GM12865 (cell line): ENCODE results near the gene ZBTB21.

Experiments
- DNase-seq: peaks from one replicate; pipeline ENCODE4 v3.0.0; 2010; ENCODE audit warnings: low read depth
- H3K4me3 ChIP-seq: 2 replicates; pipeline ENCODE4 v1.5.1; 2011; ENCODE audit warnings: mild to moderate bottlenecking, low read depth, low read length, control low read depth
- TF ChIP-seq, protein P1 (sequence below): IDR thresholded peaks from 2 replicates; pipeline ENCODE4 v1.5.1; 2011; ENCODE audit warnings: low read length, control low read depth, low read depth, inconsistent platforms; ENCODE audit not compliant: insufficient read depth; ENCODE audit errors: missing control alignments

The ZBTB21 gene

GRCh38 chr21:41985662-41986416 lies 24.3 kb downstream of the ZBTB21 start:
- TF ChIP-seq, protein P1, sequence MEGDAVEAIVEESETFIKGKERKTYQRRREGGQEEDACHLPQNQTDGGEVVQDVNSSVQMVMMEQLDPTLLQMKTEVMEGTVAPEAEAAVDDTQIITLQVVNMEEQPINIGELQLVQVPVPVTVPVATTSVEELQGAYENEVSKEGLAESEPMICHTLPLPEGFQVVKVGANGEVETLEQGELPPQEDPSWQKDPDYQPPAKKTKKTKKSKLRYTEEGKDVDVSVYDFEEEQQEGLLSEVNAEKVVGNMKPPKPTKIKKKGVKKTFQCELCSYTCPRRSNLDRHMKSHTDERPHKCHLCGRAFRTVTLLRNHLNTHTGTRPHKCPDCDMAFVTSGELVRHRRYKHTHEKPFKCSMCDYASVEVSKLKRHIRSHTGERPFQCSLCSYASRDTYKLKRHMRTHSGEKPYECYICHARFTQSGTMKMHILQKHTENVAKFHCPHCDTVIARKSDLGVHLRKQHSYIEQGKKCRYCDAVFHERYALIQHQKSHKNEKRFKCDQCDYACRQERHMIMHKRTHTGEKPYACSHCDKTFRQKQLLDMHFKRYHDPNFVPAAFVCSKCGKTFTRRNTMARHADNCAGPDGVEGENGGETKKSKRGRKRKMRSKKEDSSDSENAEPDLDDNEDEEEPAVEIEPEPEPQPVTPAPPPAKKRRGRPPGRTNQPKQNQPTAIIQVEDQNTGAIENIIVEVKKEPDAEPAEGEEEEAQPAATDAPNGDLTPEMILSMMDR = no peak
- no peak overlapping the region for H3K4me3 ChIP-seq
- DNase-seq = no peak

- H3K4me3 ChIP-seq = no peak overlapping the region
- TF ChIP-seq, protein P1 = no peak
- no peak for DNase-seq
These were observed 26.9 kb downstream of the ZBTB21 start for GRCh38 chr21:41983229-41983628.

GRCh38 chr21:41980561-41980960 lies 29.6 kb downstream of the ZBTB21 start:
- no peak for DNase-seq
- TF ChIP-seq, protein P1 = no peak
- no peak overlapping the region for H3K4me3 ChIP-seq

GRCh38 chr21:41979751-41980369 lies 30.3 kb downstream of the ZBTB21 start:
- no peak overlapping the region for H3K4me3 ChIP-seq
- TF ChIP-seq, protein P1 = no peak
- no peak for DNase-seq

GRCh38 chr21:41979335-41979734 lies 30.8 kb downstream of the ZBTB21 start:
- peak; percentile 21 for DNase-seq
- TF ChIP-seq, protein P1 = no peak
- no peak overlapping the region for H3K4me3 ChIP-seq

- TF ChIP-seq, protein P1 = no peak
- no peak for DNase-seq
- no peak overlapping the region for H3K4me3 ChIP-seq
These were observed 32.9 kb downstream of the ZBTB21 start for GRCh38 chr21:41977034-41977950.
